GM19438 (cell line): ENCODE measurements around the gene L3MBTL1.
"Not testable (repeated sequence)": the region's sequence is repeated elsewhere in the genome, so short reads cannot be mapped to it uniquely, and the experiment has no call there.

ENCODE experiments used
- ATAC-seq: cut with Tn5 transposase; IDR thresholded peaks from one replicate; pipeline ENCODE4 v1.9.1; 2021; ENCODE audit warnings: low read depth; ENCODE audit not compliant: unreplicated experiment

The L3MBTL1 gene

DNA sequence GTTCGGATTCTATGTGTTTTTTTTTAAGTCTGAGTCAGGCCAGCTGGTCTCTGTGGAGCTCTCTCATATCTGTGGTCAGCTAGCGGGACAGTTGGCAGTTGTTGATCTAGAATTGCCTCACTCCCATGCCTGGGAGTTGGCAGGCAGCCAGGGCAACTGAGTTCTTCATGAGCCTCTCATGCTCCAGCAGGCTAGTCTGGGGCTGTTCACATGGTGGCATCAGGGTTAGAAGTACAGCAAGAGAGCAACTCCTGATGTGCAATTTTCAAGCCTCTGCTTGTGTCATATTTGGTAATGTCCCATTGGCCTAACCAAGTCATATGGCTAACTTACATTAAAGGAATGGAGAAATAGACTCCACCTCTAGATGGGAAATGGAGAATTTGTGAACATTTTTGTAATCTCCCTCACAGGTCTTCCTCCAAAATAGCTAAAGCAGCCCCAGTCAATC, 76.5 kb downstream of the L3MBTL1 start:
- ATAC-seq, result no peak

DNA sequence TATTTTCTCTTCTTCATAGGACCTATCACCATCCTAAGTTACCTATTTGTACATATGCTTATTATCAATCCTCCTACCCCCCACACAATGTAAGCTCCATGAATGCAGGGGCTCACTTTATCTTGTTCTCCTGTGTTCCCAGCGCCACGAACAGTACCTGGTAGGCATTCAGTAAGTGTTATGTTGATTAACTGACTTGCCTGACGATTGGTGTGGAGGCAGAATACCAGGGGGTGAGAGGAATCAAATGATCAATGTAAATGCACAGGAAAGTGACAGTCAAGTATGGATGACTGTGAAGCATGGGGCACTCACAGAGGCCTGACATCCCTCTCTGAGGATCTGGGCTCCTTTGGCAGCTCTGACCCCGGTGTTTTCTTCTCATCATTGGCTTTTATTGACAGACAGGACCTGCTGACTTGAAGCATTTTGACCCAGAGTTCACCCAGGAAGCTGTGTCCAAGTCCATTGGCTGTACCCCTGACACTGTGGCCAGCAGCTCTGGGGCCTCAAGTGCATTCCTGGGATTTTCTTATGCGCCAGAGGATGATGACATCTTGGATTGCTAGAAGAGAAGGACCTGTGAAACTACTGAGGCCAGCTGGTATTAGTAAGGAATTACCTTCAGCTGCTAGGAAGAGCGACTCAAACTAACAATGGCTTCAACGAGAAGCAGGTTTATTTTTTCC, 77.1 kb downstream of the L3MBTL1 start:
- ATAC-seq, result no peak

DNA sequence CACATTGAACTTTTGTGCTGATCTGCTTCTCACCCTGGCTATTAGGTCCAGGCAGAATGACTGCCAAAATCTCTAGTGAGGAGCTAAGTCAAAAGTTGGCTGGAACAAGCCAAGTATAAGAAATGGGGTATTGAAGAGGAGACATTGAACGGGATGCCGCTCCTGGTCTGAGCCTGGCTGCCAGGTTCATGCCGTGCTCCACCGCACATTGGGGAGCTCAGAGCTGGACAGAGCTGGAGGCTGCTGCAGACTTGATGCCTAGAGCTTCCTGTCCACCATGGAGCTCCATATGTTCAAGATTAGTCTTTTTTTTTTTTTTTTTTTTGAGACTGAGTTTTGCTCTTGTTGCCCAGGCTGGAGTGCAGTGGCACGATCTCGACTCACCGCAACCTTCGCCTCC, 79.1 kb downstream of the L3MBTL1 start:
- no peak for ATAC-seq

DNA sequence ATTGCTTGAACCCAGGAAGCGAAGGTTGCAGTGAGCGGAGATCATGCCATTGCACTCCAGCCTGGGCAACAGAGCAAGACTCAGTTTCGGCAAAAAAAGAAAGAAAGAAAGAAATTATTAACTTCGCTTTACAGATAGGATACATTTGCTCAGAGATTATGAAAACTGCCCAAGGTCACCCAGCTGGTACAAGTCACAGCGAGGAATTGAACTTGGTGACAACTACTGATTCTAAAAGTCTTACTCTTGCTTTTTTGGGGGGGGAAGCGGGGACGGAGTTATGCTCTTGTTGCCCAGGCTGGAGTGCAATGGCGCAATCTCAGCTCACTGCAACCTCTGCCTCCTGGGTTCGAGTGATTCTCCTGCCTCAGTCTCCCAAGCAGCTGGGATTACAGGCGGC, 81.0 kb downstream of the L3MBTL1 start:
- ATAC-seq, result not testable (repeated sequence)

DNA sequence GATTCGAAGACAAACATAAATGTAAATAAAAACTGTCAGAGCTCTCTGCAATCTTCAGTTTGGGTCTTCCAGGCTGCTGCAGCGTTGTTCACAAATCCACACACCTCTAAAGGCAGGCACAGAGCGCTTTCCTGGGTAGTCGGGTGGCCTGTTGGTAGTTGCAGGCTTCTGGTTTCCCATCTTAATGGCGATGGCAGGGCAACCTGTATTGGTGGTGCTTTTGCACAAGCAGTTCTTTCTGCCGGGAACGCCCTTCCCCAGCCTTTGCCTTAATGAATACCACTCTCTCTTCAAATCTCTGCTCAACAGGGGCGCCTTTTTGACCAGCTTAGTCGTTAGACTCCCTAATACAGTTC, 82.5 kb downstream of the L3MBTL1 start:
- ATAC-seq, result no peak

DNA sequence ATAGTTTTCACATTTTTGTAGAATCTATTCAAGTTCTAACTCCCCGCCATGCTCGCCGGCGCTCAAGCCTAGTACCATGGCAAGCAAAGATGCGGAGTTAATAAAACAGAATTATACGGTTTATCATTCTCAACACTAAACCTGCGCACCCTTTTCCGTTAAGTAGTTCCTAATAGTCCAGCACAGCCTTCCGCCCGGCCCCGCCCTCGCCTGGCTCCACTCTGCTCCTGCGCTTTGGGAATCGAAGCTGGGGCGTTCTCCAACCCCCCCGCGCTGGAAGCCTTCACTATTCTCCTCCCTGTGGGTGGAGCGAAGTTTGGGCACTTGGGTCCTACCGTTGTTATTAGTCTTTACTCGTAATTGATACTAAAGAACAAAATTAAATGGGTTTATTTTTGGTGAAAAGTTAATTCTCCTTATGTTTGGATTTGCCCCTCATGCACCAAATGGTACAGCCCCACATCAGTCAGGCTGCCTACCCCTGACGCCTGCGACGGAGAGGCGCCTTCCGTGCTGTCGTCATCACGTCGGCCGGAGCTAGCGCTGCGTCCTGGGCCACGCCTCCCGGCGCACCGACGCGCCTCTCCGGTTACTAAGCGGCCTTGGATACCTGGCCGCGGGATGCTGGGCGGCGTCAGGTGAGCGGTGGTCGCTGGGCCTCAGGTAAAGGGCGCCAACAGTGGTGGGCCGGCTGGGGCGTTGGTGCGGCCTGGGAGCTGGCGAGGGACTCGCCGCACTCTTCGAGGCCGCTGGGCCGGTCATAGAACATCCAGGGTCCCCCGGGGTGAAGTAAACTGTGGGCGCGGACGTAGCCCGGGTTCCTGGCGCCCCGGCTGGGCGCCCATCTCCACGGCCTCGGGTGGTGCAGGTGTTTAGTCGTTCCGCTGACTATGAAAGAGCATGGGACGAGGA, 83.2 kb downstream of the L3MBTL1 start, which contains the start of gene IFT52:
Gene IFT52 (plus strand): TSS at position 546 of the 912 bp plus-strand sequence. CDS start 3,762 bp downstream, outside the sequence.
- ATAC-seq, result peak; percentile 99
